PC-9 (cell line): ENCODE data around the gene CDC42BPB. TPM values are rescaled to one million over a fixed set of nuclear protein-coding genes. Genes with fewer than 3 reads are reported as not detected.

ENCODE experiments used
- BruUV-seq: library from RNA; stranded (reverse); fragments of 400-500 nt; replicated peaks from 2 replicates; lab custom pipeline; 2021; lab: Mats Ljungman, UMichigan
- CTCF ChIA-PET: fragments of 300-600 bp; sonication (Branson Sonifier 250); formaldehyde crosslinking; loops from one replicate; lab custom pipeline; 2022; ENCODE audit warnings: antibody characterized with exemption; lab: Charles Lee
- POLR2A ChIA-PET: fragments of 300-600 bp; sonication (Branson Sonifier 250); formaldehyde crosslinking; loops from one replicate; lab custom pipeline; 2022; ENCODE audit warnings: antibody characterized with exemption; ENCODE audit not compliant: unreplicated experiment; lab: Charles Lee
- DNase-seq, 2 experiments: peaks; one replicate each; pipeline versions ENCODE4 v3.0.0 to v3.0.0-alpha.2; 2015 to 2022; ENCODE audit warnings: mixed read lengths in 1 of 2
- H2AFZ ChIP-seq: fragments of 200-600 bp; sonication (generic); 2 replicates; pipeline ENCODE4 v1.8.1; 2017; ENCODE audit warnings: antibody characterized with exemption
- H3F3A ChIP-seq: fragments of 200-600 bp; sonication (generic); 2 replicates; pipeline ENCODE4 v1.8.1; 2017; ENCODE audit warnings: antibody characterized with exemption, mild to moderate bottlenecking, low read depth; ENCODE audit not compliant: insufficient read depth
- H3K27ac ChIP-seq: fragments of 200-600 bp; sonication (generic); 2 replicates; pipeline ENCODE4 v1.6.1; 2016; ENCODE audit warnings: mixed run types
- H3K27me3 ChIP-seq: fragments of 200-600 bp; sonication (generic); 2 replicates; pipeline ENCODE4 v1.6.1; 2016; ENCODE audit warnings: low read depth, mixed run types; ENCODE audit not compliant: insufficient read depth
- H3K36me3 ChIP-seq: fragments of 200-600 bp; sonication (generic); 2 replicates; pipeline ENCODE4 v1.6.1; 2016; ENCODE audit warnings: low read depth, mixed run types
- H3K4me1 ChIP-seq: fragments of 200-600 bp; sonication (generic); replicated peaks from 2 replicates; pipeline ENCODE4 v1.6.1; 2016; ENCODE audit warnings: mixed run types; ENCODE audit not compliant: insufficient read depth
- H3K4me2 ChIP-seq: fragments of 200-600 bp; sonication (generic); 2 replicates; pipeline ENCODE4 v1.6.1; 2017; ENCODE audit warnings: mixed run types
- H3K4me3 ChIP-seq: fragments of 200-600 bp; sonication (generic); 2 replicates; pipeline ENCODE4 v1.6.1; 2016; ENCODE audit warnings: mixed run types
- H3K79me2 ChIP-seq: fragments of 200-600 bp; sonication (generic); 2 replicates; pipeline ENCODE4 v1.6.1; 2017; ENCODE audit warnings: low read depth, mixed run types
- H3K9me2 ChIP-seq: fragments of 200-600 bp; sonication (generic); 2 replicates; pipeline ENCODE4 v1.8.1; 2017; ENCODE audit warnings: mild to moderate bottlenecking; ENCODE audit not compliant: insufficient read depth
- H3K9me3 ChIP-seq: fragments of 200-600 bp; sonication (generic); 2 replicates; pipeline ENCODE4 v1.8.1; 2016; ENCODE audit warnings: low read depth; ENCODE audit not compliant: insufficient read depth
- H4K20me1 ChIP-seq: fragments of 200-600 bp; sonication (generic); 2 replicates; pipeline ENCODE4 v1.8.1; 2017; ENCODE audit not compliant: insufficient read depth
- EZH2 ChIP-seq: fragments of 200-600 bp; sonication (generic); IDR thresholded peaks from 2 replicates; pipeline ENCODE4 v1.8.0; 2017; ENCODE audit warnings: antibody characterized with exemption, low read depth
- intact Hi-C: fragments of 100-400 bp; cut with micrococcal nuclease; formaldehyde crosslinking; loops from one replicate; pipeline ENCODE4 v1.10.0; 2022; ENCODE audit not compliant: unreplicated experiment
- total RNA-seq: library from RNA; stranded (reverse); gene quantifications from 2 replicates; pipeline ENCODE4 v1.2.3, GENCODE V29; 2021
- TF ChIP-seq, protein P1 (sequence below): fragments of 200-600 bp; sonication (generic); conservative IDR thresholded peaks from 2 replicates; pipeline ENCODE4 v1.6.1; 2017; ENCODE audit warnings: mixed run types, antibody characterized with exemption, mild to moderate bottlenecking, moderate library complexity

Gene CDC42BPB
- total RNA-seq, 1 experiment from 2014 or later = 203 TPM

- DNase-seq = no peak
- ChIA-PET CTCF (no interaction called here), POLR2A (interaction anchor here (0.5 to 0.6 kb wide), 2 partner anchors 9 to 22 kb away, joined by 3 to 5 read pairs; no protein-coding TSS in a partner anchor)
- TF ChIP-seq, protein P1, sequence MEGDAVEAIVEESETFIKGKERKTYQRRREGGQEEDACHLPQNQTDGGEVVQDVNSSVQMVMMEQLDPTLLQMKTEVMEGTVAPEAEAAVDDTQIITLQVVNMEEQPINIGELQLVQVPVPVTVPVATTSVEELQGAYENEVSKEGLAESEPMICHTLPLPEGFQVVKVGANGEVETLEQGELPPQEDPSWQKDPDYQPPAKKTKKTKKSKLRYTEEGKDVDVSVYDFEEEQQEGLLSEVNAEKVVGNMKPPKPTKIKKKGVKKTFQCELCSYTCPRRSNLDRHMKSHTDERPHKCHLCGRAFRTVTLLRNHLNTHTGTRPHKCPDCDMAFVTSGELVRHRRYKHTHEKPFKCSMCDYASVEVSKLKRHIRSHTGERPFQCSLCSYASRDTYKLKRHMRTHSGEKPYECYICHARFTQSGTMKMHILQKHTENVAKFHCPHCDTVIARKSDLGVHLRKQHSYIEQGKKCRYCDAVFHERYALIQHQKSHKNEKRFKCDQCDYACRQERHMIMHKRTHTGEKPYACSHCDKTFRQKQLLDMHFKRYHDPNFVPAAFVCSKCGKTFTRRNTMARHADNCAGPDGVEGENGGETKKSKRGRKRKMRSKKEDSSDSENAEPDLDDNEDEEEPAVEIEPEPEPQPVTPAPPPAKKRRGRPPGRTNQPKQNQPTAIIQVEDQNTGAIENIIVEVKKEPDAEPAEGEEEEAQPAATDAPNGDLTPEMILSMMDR = no peak
- Histone ChIP-seq H3K79me2 (peaks cover 92% of the 10 kb centered on the region), H3K9me3 (0 out of 2 replicates have a peak, but pooled peaks cover 2% of the 10 kb centered on the region), H3K4me2 (peak overlapping the region; percentile 43), H2AFZ (no peak overlapping the region), H3K4me1 (peaks cover 63% of the 10 kb centered on the region), H3K27ac (peak overlapping the region; percentile 58), H3K4me3 (no peak overlapping the region), H3K27me3 (no peaks in the 10 kb centered on the region), H3F3A (peaks cover 61% of the 10 kb centered on the region), H4K20me1 (no peaks in the 10 kb centered on the region; the same call in 1 of the 2 replicates), H3K9me2 (no peaks in the 10 kb centered on the region), H3K36me3 (peaks cover 8% of the 10 kb centered on the region; the same call in 1 of the 2 replicates)
- BruUV-seq = no TSS peak
- intact Hi-C loops = loop anchor here (10.0 kb wide), 1 partner anchor 491 kb away; no protein-coding TSS in a partner anchor
These were observed 41.9 kb downstream of the CDC42BPB start for GRCh38 chr14:103015426-103015825.

- DNase-seq = peak in 1 of 2 experiments; percentile 69
- H4K20me1 ChIP-seq = no peaks in the 10 kb centered on the region; the same call in 1 of the 2 replicates
- ChIA-PET CTCF (interaction anchor here (0.6 kb wide), 1 partner anchor 347 kb away, joined by 3 read pairs; no protein-coding TSS in a partner anchor), POLR2A (interaction anchor here (0.6 kb wide), 1 partner anchor 22 kb away, joined by 4 read pairs; no protein-coding TSS in a partner anchor)
- no peaks in the 10 kb centered on the region for H3K27me3 ChIP-seq
- no peak overlapping the region for H2AFZ ChIP-seq
- 0 out of 2 replicates have a peak, but pooled peaks cover 6% of the 10 kb centered on the region for H3K9me3 ChIP-seq
- peaks cover 71% of the 10 kb centered on the region for H3K4me1 ChIP-seq
- H3K36me3 ChIP-seq = peaks cover 15% of the 10 kb centered on the region; the same call in 1 of the 2 replicates
- intact Hi-C loops = loop anchor here (10.0 kb wide), 1 partner anchor 490 kb away; no protein-coding TSS in a partner anchor
- H3K27ac ChIP-seq = peak overlapping the region; percentile 58
- TF ChIP-seq, protein P1 = no peak
- TF ChIP-seq EZH2 = no peak
- peaks cover 69% of the 10 kb centered on the region for H3F3A ChIP-seq
- BruUV-seq = no TSS peak
- peak overlapping the region; percentile 43 for H3K4me2 ChIP-seq
- no peaks in the 10 kb centered on the region for H3K9me2 ChIP-seq
- H3K4me3 ChIP-seq = peak overlapping the region; percentile 2; the same call in 1 of the 2 replicates
- H3K79me2 ChIP-seq = peaks cover 92% of the 10 kb centered on the region
These were observed 42.7 kb downstream of the CDC42BPB start for GRCh38 chr14:103014466-103015228.

DNA sequence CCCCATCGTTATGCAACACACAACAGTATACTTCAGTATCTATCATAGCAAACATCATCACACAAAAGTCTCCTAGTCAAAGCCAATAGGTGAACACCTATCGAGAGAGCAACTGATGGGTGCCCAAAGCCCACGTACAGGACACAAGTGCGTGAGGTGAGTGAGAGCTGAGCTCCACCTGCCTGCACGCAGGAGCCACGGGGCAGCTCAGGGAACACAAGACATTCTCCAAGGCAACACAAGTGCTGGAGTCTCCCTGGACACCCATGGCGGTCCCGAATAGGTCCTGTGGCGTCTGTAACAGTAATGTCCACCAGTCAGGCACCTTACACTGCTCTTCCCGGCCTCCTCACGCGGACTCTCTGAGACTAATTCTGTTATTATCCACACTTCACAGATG is 44.3 kb downstream of the CDC42BPB start:
- intact Hi-C loops = loop anchor here (10.0 kb wide), 1 partner anchor 488 kb away; no protein-coding TSS in a partner anchor
- ChIA-PET CTCF (no interaction called here), POLR2A (no interaction called here)
- Histone ChIP-seq H3K9me3 (0 out of 2 replicates have a peak, but pooled peaks cover 6% of the 10 kb centered on the region), H3K79me2 (peaks cover 91% of the 10 kb centered on the region), H3K4me3 (no peak overlapping the region), H4K20me1 (no peaks in the 10 kb centered on the region; the same call in 1 of the 2 replicates), H3K4me2 (no peak overlapping the region; the same call in 1 of the 2 replicates), H3K27ac (peak overlapping the region; percentile 84), H3K36me3 (peaks cover 31% of the 10 kb centered on the region), H2AFZ (no peak overlapping the region), H3K27me3 (no peaks in the 10 kb centered on the region), H3K9me2 (no peaks in the 10 kb centered on the region), H3K4me1 (peaks cover 79% of the 10 kb centered on the region), H3F3A (peaks cover 85% of the 10 kb centered on the region)
- TF ChIP-seq EZH2 = no peak
- TF ChIP-seq, protein P1 = no peak
- DNase-seq = no peak
- no TSS peak for BruUV-seq
